A673 (cell line): ENCODE results near the gene ZCCHC24.

Experiments used
- EZH2 ChIP-seq: fragments of 200-600 bp; sonication (generic); IDR thresholded peaks from 2 replicates; pipeline ENCODE4 v1.6.1; 2017; ENCODE audit warnings: borderline replicate concordance, low read depth, mild to moderate bottlenecking, mixed read lengths, antibody characterized with exemption, low read length; ENCODE audit not compliant: poor library complexity, severe bottlenecking
- TF ChIP-seq, protein P1 (sequence below): fragments of 300-800, 200-600 bp; sonication (generic); conservative IDR thresholded peaks from 2 replicates; pipeline ENCODE4 v1.5.1; 2017; ENCODE audit warnings: low read depth, mild to moderate bottlenecking, antibody characterized with exemption, low read length, moderate library complexity, mixed read lengths

DNA sequence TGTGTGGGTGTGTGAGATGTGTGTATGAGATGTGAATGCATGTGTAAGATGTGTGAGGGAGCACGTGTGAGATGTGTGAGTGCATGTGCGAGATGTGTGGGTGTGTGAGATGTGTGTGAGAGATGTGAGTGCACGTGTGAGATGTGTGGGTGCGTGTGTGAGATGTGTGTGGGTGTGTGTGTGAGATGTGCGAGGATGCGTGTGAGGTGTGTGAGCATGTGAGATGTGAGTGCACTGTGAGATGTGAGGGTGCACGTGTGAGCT, 67.1 kb downstream of the ZCCHC24 start:
- TF ChIP-seq, protein P1, sequence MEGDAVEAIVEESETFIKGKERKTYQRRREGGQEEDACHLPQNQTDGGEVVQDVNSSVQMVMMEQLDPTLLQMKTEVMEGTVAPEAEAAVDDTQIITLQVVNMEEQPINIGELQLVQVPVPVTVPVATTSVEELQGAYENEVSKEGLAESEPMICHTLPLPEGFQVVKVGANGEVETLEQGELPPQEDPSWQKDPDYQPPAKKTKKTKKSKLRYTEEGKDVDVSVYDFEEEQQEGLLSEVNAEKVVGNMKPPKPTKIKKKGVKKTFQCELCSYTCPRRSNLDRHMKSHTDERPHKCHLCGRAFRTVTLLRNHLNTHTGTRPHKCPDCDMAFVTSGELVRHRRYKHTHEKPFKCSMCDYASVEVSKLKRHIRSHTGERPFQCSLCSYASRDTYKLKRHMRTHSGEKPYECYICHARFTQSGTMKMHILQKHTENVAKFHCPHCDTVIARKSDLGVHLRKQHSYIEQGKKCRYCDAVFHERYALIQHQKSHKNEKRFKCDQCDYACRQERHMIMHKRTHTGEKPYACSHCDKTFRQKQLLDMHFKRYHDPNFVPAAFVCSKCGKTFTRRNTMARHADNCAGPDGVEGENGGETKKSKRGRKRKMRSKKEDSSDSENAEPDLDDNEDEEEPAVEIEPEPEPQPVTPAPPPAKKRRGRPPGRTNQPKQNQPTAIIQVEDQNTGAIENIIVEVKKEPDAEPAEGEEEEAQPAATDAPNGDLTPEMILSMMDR = no peak
- no peak for TF ChIP-seq EZH2
